ENCODE results near the gene ACBD6.

Gene ACBD6

DNA sequence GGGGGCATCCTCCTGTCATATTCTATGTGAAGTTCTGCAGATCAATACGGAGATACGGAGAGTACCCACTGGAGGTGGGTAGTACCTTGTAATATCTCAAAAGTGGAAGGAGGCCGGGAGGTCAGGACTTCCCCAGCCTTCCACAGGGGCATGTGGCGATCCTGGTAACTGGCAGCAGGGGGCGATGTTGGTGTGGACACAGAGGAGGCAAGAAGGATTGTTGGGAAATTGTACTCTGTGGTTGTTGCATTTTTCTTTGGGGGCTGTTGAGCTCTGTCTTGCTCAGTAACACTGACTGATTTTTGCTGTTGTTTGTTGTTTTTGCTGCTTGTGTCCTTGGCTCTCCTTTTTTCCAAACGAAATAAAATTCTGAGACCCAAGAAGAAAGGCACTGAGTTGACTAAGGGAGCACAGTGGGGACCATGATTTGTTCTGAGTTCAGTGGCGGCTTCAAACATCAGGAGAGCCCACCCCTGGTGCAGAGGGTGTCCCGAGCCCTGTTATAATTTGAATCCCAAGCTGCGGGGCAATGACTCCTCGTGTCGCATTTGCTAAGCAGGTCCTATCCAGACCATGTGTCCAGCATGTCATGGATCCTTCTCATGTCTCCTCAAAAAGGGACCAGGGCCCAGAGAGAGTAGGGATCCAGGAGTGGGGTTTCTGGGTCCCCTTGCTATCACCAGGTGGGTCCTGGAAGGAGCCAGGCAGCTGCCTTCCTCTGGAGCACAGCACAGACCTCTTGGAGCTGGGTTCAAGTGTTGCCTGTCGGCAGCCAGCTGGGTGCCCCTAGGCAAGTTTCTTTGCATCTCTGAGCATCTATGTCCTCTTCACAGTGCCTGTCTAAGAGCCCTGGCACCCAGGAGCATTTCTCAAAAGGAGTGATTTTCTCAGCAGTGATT is 249.5 kb downstream of the ACBD6 start:
- DNase-seq: peak; percentile 70

DNA sequence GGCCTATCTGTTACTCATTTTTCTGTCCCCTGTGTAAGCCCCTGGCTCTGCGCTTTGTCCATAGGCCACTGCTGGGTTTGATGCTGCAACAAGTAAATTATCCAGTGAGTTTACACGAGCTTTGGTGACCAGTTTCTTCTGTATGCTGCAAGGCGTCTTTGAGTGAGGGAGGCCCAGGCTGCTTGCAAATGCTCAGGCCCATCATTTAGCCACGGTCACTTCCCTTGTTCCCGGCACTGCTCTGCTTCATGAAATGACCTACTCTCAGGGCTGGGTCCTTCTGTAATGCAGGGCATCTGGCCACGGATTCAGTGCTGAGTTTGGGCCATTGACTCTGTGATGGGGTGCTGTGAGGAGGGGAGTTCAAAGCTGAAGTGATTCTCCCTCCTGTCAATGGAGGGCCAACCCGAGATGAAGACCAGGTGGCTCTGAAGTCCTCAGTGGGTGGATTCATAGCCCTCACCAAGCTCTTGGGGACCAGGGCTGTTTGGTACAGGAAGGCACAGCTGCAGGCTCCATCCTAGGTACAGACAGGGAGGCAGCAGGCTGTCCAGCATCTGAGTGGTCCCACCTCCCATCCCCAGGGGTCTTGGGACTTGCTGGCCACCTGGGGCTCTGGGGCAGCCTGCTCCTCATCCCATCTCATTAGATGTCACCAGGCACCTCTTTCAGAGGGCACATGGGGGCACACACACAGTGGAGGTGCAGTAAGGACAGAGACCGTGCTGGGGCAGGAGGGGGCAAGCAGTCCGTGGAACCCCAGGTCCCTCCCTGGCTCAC is 250.7 kb downstream of the ACBD6 start:
- DNase-seq: no peak

- no peak for DNase-seq
These were observed 251.4 kb downstream of the ACBD6 start for GRCh38 chr1:180250883-180251509.

GRCh38 chr1:180250499-180250770 is 251.9 kb downstream of the ACBD6 start:
- DNase-seq: no peak

GRCh38 chr1:180249725-180250498 is 252.5 kb downstream of the ACBD6 start:
- no peak for DNase-seq

DNA sequence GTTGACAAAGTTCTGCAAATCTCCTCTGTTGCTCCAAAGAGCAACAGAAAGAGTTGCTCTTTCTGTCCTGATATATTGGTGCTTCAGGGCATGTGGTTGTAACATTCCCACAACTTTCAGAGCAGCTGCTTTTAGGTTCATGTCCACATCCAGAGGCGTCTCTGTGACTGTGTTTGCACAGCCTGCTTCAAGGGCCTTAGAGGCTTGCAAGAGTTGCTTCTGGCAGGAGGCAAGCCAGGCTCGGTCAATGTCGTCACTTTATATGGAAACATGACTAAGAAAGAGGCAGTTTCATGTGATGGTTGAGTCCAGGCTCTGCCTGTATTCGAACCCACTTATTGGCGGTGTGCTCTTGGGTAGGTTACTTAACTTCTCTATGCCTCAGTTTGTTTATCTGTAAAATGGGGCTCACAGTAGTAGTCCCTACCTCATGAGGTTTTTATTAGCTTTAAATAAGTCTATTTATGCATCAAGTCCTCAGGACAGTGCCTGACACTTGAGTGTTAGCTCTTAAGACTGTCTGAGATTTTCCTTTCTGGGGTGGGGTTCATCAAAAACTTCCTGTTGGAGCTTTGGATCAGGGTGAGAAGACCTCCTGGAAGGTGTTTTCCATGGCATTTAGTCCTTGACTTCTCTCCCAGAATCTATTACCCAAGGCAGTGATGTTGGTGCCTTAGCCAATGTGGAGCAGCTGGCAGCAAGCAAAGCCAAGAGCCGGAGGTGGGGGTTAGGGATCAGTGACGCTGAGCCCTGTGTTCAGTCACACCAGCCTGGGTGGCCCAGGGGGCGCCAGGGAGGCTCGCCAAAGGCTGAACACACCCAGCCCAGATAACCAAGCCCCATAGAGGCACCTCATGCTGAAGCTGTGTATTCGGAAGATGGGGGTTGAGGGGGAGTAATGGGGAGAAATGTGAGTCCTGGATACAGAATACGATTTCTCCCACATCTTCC is 253.4 kb downstream of the ACBD6 start:
- DNase-seq: peak; percentile 77

- no peak for DNase-seq
These were observed 254.2 kb downstream of the ACBD6 start for GRCh38 chr1:180248176-180248575.

DNA sequence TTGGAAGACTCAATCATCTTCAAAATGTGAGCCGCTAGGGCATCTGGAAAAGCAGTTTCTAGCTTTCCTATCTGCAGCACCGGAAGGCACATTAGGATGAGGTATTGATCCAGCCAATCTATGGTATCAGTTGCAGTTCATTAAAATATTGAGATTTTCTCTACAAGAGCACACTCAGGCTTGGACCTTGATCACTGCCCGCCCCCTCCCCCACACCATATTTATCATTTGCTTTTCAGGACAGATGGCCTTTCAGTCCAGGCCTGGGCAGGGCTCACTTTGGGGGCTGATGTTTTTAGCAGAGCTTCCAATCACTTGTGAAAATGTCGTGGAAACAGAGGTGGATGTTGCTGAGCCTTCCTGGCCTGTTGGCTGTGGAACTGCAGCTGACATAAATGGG is 254.8 kb downstream of the ACBD6 start:
- DNase-seq: no peak

GRCh38 chr1:180247061-180247460 is 255.3 kb downstream of the ACBD6 start:
- no peak for DNase-seq

GRCh38 chr1:180246579-180246978 is 255.8 kb downstream of the ACBD6 start:
- no peak for DNase-seq

GRCh38 chr1:180244840-180245239 is 257.5 kb downstream of the ACBD6 start:
- no peak for DNase-seq

DNA sequence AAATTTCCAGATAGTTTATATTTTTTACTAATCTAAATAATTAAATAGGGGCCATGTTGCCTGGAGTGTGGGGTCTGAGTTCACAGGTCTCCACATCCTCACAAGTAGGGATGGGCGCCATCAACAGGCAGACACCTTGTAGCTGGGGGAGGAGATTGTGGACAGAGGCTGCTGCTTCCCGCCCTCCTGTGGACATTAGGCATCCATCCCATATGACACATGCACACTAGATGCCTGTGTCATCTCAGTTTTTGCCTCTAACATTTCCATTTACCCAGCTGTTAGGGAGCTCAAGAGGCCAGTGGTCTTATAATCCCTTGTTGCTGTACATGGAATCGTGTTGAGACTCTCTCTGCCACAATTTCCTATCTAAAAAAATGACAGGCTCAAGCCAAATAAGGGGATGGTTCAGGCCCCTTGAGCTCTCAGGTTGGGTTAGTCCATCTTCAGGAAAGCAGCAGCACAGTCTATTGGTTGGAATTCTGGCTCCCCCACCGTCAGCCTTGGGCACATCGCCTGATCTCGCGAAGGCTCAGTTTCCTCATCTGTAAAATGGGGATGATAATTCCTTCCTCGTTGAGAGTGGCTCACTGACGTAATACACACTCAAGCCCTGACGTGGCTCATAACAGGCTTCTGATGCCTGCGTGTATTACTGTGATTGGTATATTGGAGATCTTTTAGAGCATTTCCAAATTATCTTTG is 258.7 kb downstream of the ACBD6 start:
- no peak for DNase-seq

DNA sequence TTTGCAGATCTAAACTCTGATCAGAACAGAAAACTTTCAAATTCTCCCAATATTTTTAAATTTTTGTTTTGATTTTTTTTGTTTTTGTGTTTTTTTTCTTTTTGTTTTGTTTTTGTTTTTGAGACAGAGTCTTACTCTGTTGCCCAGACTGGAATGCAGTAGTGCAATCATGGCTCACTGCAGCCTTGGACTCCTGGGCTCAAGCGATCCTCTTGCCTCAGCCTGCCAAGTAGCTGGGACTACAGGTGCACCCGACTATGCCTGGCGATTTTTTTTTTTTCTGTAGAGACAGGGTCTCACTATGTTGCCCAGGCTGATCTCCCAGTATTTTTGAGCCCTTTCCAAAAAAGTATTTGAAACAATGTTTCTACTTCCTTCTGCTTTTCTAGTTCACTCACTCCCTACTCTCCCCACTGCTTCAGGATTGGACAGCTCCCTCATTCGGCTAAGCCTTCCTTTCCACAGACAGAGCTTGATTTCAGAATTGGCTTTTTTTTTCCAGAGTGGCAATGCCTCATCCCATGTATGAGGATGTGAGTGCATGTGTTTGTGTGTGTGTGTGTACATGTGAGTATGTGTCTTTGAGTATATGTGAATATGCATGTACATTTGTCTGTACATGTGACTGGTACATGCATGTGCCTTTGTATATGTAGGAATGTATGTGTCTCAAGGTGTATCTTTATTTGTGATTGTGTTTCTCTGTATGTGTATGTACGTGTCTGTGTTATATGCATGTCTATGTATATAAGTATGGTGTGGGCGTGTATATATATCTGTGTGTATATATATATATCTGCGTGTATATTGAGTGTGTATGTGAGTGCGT is 260.4 kb downstream of the ACBD6 start:
- DNase-seq: no peak

- no peak for DNase-seq
These were observed 263.0 kb downstream of the ACBD6 start for GRCh38 chr1:180239145-180240096.

GRCh38 chr1:180238675-180239074 is 263.7 kb downstream of the ACBD6 start:
- DNase-seq: no peak

Data from NCI-H1694 treated with DMSO at 0.1 percent for 48 hours (cell line).